ENCODE results near the gene CDR2.

- TF ChIP-seq CTCF (IDR thresholded peaks at IDR 0.05) (no peak), EZH2 (IDR thresholded peaks at IDR 0.05) (no peak), EZH2phosphoT487 (IDR thresholded peaks at IDR 0.05) (no peak)
These were observed 9.4 kb upstream of the CDR2 start for GRCh38 chr16:22383827-22384226.

Data from neural progenitor cell (in vitro differentiated cells).